ENCODE measurements around the gene GOLGA6L10.
"Not testable (repeated sequence)": the region's sequence is repeated elsewhere in the genome, so short reads cannot be mapped to it uniquely, and the experiment has no call there.

GOLGA6L10 gene

DNA sequence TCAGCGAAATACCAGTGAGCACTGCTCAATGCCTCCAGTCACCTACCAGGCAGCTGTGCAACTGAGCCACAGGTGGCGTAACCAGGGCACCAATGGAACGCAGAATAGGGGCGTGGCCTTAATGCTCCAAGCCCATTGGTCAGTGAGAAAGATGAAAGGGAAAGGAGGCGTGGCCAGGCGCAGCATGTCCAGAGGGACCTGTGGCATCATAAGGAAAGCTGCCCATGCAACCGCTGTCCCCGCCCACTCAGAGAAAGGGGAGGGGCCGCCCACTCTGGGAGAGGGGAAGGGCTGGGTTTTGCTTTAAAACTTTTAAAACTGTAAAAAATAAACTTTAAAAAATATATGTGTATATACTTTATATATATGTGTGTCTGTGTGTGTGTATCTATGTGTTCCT is at the start of gene GOLGA6L10:
Gene GOLGA6L10, minus strand, starts transcription at position 101 of the 400 bp plus-strand sequence. Its CDS starts 100 bp downstream, at position 1.
- intact Hi-C loops (cut with DNase I) = not testable (repeated sequence)

GRCh38 chr15:82398785-82399184 is 49.5 kb upstream of the GOLGA6L10 start:
- DNase-seq = no peak
- intact Hi-C loops (cut with DNase I) = no loop called here

More for the DNA sequence above, at the start of gene GOLGA6L10:
- not testable (repeated sequence) for DNase-seq

DNA sequence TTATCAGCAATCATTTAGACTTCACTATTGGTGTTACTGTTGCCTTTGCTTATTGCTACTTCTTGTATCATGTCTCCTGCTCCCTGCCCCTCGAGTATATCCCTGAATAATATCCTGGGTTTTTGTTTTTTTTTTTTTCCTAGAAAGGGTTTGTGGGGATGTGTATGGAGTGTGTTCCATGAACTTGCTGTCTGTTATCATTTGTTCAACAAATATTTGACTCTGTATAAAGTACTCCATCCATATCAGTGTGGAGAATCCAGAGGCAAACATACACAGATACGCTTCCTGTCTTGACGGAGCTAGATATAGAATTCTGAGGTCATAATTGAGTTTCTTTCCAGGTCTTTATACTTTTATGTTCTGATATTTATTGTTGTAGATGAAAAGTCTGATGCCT is 48.5 kb upstream of the GOLGA6L10 start:
- intact Hi-C loops (cut with DNase I) = no loop called here
- no peak for DNase-seq

GRCh38 chr15:82395788-82396187 is 46.5 kb upstream of the GOLGA6L10 start:
- DNase-seq; intact Hi-C loops (cut with DNase I): not testable (repeated sequence)

- intact Hi-C loops (cut with DNase I) = no loop called here
- no peak for DNase-seq
Observed at GRCh38 chr15:82393671-82394070, 44.4 kb upstream of the GOLGA6L10 start.

- intact Hi-C loops (cut with DNase I) = not testable (repeated sequence)
Observed at GRCh38 chr15:82392077-82392476, 42.8 kb upstream of the GOLGA6L10 start.

DNA sequence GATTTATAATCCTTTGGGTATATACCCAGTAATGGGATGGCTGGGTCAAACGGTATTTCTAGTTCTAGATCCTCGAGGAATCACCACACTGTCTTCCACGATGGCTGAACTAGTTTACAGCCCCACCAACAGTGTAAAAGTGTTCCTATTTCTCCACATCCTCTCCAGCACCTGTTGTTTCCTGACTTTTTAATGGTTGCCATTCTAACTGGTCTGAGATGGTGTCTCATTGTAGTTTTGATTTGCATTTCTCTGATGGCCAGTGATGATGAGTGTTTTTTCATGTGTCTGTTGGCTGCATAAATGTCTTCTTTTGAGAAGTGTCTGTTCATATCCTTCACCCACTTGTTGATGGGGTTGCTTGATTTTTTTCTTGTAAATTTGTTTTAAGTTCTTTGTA is 40.9 kb upstream of the GOLGA6L10 start:
- DNase-seq; intact Hi-C loops (cut with DNase I): not testable (repeated sequence)

More at GRCh38 chr15:82392077-82392476, 42.8 kb upstream of the GOLGA6L10 start:
- DNase-seq = not testable (repeated sequence)

DNA sequence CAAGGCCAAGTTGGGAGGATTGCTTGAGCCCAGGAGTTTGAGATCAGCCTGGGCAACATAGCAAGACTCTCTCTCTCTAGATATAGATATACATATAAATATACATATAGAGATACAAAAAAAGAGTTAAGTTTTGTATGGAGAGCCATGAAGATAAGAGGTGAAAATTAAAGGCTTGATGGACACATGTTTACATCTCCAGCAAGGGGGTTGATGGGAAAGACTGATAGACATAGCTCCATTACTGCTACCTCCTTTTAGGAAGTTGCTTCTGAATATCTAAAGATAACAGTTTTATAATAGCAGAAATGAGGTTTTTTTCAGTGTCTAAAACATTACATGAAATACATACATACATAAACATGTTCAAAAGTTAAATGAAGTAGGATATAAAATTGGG is 37.9 kb upstream of the GOLGA6L10 start:
- intact Hi-C loops (cut with DNase I); DNase-seq: not testable (repeated sequence)

- intact Hi-C loops (cut with DNase I); DNase-seq: not testable (repeated sequence)
Observed at GRCh38 chr15:82381330-82381955, 32.2 kb upstream of the GOLGA6L10 start.

- peak in 1 of 42 donors; percentile 0 for DNase-seq
- intact Hi-C loops (cut with DNase I) = not testable (repeated sequence)
Observed at GRCh38 chr15:82379552-82379951, 30.3 kb upstream of the GOLGA6L10 start.

- intact Hi-C loops (cut with DNase I) = not testable (repeated sequence)
Observed at GRCh38 chr15:82373661-82374060, 24.4 kb upstream of the GOLGA6L10 start.

DNA sequence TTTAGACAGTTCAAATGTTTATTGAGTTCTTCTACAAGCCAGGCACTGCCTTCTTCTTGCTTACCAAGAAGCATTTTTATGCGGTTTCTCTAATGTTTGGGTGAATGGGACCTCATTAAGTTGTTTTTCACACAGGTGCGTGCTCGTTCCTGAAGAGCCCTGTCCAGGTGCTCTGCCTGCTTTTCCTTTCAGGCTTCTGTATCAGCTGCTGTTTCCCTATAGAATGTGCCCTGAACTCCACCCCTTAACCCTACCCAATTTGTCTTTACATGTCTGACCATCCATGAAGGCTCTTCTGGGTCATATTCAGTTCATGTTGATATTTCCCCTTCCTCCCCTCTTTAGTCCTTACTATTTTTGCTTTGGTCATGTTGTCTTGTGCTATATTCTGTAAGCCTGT is 22.4 kb upstream of the GOLGA6L10 start:
- intact Hi-C loops (cut with DNase I) = no loop called here
- no peak for DNase-seq

More at GRCh38 chr15:82373661-82374060, 24.4 kb upstream of the GOLGA6L10 start:
- not testable (repeated sequence) for DNase-seq

DNA sequence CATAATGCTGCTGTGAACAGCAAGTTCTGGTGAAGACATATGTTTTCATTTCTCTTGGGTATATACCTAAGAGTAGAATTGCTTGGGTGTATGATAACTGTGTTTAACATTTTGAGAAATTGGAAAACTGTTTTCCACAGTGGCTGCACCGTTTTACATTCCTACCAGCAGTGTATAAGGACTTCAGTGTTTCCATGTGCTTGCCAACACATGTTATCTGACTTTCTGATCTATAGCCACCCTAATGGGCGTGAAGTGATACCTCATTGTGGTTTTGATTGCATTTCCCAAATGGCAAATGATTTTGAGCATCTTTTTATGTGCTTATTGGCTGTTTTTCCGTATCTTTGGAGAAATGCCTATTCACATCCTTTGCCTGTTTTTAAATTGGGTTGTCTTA is 18.5 kb upstream of the GOLGA6L10 start:
- DNase-seq; intact Hi-C loops (cut with DNase I): not testable (repeated sequence)

GRCh38 chr15:82365692-82366323 is 16.5 kb upstream of the GOLGA6L10 start:
- DNase-seq = peak in 35 of 42 donors; percentile 2 to 81 (median 39)

DNA sequence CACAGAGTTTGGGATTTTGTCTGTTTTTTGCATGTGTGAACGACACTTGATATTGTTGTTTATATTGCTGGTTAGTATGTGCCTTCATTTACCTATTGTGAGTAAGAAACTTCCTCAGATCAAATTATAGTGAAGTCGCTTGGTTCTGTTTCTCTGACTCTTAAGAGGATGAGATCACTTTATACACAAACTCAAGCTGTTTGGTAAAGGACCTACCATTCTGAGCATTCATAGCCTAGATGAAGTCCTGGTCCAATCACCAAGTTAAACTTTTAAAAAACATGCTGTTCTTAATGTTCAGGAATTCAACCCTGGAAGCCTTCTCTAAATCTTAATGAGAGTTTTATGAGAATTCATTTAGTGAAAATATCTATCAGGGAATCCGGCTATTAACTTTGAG is 15.3 kb upstream of the GOLGA6L10 start:
- DNase-seq; intact Hi-C loops (cut with DNase I): not testable (repeated sequence)

More at GRCh38 chr15:82365692-82366323, 16.5 kb upstream of the GOLGA6L10 start:
- intact Hi-C loops (cut with DNase I) = not testable (repeated sequence)

GRCh38 chr15:82362790-82363189 is 13.5 kb upstream of the GOLGA6L10 start:
- DNase-seq; intact Hi-C loops (cut with DNase I): not testable (repeated sequence)

DNA sequence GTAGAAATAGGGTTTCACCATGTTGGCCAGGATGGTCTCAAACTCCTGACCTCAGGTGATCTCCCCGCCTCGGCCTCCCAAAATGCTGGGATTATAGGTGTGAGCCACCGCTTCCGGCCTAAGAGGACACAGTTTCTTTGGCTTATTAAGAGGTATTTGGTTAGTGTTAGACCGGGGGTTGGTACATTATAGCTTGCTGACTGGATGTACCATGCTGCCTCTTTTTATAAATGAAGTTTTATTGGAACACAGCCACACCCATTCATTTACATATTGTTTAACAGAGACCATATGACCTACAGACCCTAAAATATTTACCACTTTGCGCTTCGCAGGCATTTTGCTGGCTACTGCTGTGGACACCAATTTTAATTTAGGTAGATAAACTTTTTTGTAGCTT is 11.3 kb upstream of the GOLGA6L10 start:
- DNase-seq; intact Hi-C loops (cut with DNase I): not testable (repeated sequence)

DNA sequence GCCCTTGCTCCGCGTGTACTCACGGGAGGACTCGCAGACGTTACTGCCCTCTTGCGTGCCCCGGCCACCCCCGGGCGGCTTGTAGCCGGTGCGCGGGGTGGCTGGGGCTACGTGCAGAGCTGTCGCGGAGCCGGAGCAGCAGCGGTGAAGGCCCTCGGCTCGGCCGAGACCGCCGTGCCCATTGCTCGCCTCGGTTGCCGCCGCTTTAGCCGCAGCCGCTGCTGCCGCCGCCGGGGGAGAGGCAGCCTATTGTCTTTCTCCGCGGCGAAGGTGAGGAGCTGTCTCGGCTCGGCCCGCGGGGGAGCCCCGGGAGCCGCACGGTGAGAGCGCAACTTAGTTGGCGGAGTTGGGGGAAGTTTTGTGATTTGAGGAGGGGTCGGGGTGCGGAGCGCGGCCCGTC is 5.8 kb upstream of the GOLGA6L10 start:
- intact Hi-C loops (cut with DNase I); DNase-seq: not testable (repeated sequence)

- DNase-seq; intact Hi-C loops (cut with DNase I): not testable (repeated sequence)
Observed at GRCh38 chr15:82354546-82354945, 5.3 kb upstream of the GOLGA6L10 start.

- intact Hi-C loops (cut with DNase I) = not testable (repeated sequence)
Observed at GRCh38 chr15:82347645-82348044, 1.6 kb downstream of the GOLGA6L10 start.

More at GRCh38 chr15:82347645-82348044, 1.6 kb downstream of the GOLGA6L10 start:
- not testable (repeated sequence) for DNase-seq
